ENCODE data around the gene NSRP1.
"Not testable (repeated sequence)": the region's sequence is repeated elsewhere in the genome, so short reads cannot be mapped to it uniquely, and the experiment has no call there.

NSRP1 gene

GRCh38 chr17:30200106-30200505 lies 83.5 kb downstream of the NSRP1 start:
- TF ChIP-seq CTCF (conservative IDR thresholded peaks at IDR 0.05; ENCODE audit: low read length): no peak
- no peak overlapping the region for H3K4me3 ChIP-seq (ENCODE audit: low read length)
- DNase-seq (ENCODE audit: low read depth): no peak

DNA sequence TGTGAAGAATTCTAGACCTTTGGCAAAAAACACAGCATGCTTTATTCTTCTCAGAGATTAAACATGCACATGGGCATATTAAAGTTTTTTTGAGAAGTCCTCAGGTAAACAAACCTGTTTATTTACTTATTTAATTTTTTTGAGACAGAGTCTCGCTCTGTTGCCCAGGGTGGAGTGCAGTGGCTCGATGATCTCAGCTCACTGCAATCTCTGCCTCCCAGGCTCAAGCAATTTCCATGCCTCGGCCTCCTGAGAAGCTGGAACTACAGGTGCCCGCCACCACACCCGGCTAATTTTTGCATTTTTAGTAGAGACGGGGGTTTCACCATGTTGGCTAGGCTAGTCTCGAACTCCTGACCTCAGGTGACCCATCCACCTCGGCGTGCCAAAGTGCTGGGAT lies 84.0 kb downstream of the NSRP1 start:
- DNase-seq (ENCODE audit: low read depth); H3K4me3 ChIP-seq (ENCODE audit: low read length): not testable (repeated sequence)

DNA sequence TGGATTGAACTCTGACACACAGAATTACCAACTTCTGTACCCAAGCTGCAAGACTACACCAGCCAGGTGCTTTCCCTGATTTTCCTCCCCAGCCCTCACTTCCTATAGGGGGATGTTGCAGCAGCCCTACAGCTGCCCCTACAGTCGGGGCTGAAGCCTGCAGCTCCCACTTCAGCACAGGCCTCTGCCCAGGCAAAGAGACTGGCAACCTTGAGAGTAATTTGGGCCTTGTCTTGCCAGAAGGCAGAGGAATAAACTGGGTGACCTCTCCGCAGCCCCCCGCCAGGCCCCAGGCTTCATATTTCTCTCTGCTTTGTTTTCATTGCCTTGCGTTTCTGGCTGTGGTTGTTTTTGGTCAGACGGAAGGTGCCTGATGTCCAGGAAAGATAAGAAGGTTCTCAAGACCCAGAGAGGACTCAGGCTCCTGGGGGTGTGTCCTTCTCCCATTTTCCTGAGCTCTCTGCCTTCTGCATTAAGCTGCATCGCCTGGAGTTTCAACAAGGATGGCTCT lies 86.9 kb downstream of the NSRP1 start:
- TF ChIP-seq CTCF (conservative IDR thresholded peaks at IDR 0.05; ENCODE audit: low read length): no peak
- no peak for DNase-seq (ENCODE audit: low read depth)
- no peak overlapping the region for H3K4me3 ChIP-seq (ENCODE audit: low read length)

- no peak for TF ChIP-seq CTCF (conservative IDR thresholded peaks at IDR 0.05; ENCODE audit: low read length)
- no peak for DNase-seq (ENCODE audit: low read depth)
- H3K4me3 ChIP-seq (ENCODE audit: low read length): no peak overlapping the region
Measured at GRCh38 chr17:30207655-30208054, 91.0 kb downstream of the NSRP1 start.

GRCh38 chr17:30208214-30208613 lies 91.6 kb downstream of the NSRP1 start:
- no peak for DNase-seq (ENCODE audit: low read depth)
- TF ChIP-seq CTCF (conservative IDR thresholded peaks at IDR 0.05; ENCODE audit: low read length): no peak
- no peak overlapping the region for H3K4me3 ChIP-seq (ENCODE audit: low read length)

GRCh38 chr17:30209930-30210329 lies 93.3 kb downstream of the NSRP1 start:
- TF ChIP-seq CTCF (conservative IDR thresholded peaks at IDR 0.05; ENCODE audit: low read length): no peak

DNA sequence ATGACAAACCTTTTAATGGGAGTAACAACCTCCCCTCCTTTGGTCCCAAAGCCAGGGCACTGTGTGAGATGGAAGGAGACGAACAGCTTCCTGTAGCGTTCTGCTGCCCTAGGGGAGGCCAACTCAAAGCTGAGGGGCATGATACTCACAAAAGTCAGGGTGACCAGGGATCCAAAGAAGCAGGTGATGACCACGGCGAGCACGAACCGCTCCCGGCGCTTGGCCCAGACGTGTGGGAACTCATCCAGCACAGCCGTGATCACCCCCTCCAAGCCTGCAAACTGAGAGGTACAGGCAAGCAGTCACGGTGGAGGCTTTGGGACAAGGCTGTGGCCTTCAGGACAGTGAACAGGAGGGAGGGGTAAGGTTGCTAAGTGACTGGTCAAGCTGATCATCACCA lies 93.8 kb downstream of the NSRP1 start:
- TF ChIP-seq CTCF (conservative IDR thresholded peaks at IDR 0.05; ENCODE audit: low read length): no peak
- H3K4me3 ChIP-seq (ENCODE audit: low read length): no peak overlapping the region
- no peak for DNase-seq (ENCODE audit: low read depth)

More at GRCh38 chr17:30209930-30210329, 93.3 kb downstream of the NSRP1 start:
- DNase-seq (ENCODE audit: low read depth): no peak
- no peak overlapping the region for H3K4me3 ChIP-seq (ENCODE audit: low read length)

GRCh38 chr17:30210901-30211300 lies 94.3 kb downstream of the NSRP1 start:
- TF ChIP-seq CTCF (conservative IDR thresholded peaks at IDR 0.05; ENCODE audit: low read length): no peak
- DNase-seq (ENCODE audit: low read depth): no peak
- H3K4me3 ChIP-seq (ENCODE audit: low read length): no peak overlapping the region
